ENCODE results near the gene REEP1.

The REEP1 gene, protein sequence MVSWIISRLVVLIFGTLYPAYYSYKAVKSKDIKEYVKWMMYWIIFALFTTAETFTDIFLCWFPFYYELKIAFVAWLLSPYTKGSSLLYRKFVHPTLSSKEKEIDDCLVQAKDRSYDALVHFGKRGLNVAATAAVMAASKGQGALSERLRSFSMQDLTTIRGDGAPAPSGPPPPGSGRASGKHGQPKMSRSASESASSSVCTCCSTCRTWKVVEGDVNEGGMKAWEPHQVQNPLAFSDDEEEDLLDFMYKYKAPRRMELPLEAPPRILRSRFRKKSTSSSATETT

DNA sequence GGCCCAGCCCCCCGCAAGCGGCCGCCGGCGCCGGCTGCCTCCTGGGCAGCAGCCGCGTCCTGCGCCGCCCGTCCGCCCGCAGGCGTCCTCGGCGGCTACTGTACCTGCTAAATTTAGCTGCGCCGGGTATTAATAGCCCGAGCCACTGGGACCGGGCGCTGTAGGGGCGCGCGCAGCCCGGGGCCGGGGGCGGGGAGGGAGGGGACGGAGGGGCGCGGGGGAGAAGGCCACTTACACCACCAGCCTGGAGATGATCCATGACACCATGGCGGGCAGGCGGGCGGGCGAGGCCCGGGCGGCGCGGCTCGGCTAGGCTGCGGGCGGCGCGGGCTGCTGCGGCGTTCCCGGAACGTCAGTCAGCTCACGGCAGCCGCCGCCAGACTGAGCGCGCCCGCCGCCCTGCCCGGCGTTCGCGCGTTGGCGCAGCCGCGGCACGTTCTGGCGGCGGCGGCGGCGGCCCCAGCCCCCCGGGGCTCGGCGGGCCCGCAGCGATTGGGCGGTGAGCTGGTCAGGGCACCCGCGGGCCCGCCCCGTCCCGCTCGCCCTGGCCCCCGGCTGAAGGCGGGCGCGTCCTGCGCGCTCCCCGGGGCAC, at the start of gene REEP1:
Gene REEP1 (minus strand): TSS at position 383 of the 592 bp plus-strand sequence. CDS start 116 bp downstream, at position 267.
- no peak for DNase-seq

DNA sequence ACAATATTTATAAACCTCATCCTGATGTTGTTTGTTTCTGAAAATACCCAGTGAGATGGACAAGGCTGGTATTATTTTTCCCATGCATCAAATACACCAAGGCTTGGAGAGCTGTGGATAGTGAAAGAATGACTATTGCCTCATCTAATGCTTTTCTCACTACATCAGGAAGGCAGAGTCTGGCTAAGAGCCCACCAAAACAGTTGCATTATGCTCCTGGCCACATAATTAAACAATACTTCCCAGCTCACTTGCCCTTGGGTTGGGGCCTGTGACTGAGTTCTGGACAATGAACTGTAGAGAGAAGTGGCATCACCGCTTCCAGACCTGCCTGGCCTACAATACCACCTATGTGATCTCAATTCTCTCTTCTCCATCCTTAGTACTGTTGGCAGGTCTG, 46.4 kb upstream of the REEP1 start:
- no peak for DNase-seq

DNA sequence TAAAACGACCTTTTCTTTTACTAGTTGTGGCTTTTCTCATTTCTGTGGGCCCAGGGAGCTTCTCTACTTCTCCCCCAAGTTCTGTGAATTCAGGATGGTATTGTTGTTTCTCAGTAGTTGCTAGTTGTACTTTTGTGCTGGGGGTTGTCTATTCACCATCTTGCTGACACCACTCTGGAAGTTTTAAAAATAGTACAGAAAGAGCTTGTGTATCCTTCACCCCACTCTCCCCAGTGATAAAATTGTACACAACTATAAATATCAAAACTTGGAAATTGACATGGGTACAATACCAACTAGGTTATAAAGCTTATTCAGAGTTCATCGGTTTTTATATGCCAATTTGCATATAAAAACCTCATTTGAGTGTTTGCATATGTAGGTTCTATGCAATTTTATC, 45.3 kb upstream of the REEP1 start:
- DNase-seq, result no peak

DNA sequence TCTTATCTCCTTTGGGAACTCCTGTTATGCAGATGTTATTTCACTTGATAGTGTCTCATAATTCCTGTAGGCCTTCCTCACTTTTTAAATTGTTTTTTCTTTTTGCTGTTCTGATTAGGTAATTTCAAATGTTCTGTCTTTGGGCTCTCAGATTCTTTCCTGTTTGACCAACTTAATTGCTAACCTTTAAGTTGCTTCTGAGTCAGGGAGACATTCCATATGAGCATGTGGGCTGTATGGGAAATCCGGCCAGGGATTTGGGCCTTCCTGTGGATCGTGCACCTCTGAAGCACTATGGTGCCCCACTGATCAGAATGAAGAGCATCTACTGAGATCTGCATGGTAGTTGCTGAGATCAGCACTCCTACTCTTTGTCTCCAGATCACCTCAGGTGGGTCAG, 44.7 kb upstream of the REEP1 start:
- DNase-seq, result no peak

DNA sequence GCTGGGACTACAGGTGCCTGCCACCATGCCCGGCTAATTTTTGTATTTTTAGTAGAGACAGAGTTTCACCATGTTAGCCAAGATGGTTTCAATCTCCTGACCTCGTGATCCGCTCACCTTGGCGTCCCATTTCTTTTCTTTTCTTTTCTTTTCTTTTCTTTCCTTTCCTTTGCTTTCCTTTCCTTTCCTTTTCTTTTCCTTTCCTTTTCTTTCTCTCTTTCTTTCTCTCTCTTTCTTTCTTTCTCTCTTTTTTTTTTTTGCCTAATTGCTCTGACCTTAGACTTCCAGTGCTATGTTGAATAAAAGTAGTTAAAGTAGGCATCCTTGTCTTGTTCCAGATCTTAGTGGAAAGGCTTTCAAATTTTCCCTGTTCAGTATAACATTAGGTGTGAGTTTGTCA, 41.0 kb upstream of the REEP1 start:
- no peak for DNase-seq

DNA sequence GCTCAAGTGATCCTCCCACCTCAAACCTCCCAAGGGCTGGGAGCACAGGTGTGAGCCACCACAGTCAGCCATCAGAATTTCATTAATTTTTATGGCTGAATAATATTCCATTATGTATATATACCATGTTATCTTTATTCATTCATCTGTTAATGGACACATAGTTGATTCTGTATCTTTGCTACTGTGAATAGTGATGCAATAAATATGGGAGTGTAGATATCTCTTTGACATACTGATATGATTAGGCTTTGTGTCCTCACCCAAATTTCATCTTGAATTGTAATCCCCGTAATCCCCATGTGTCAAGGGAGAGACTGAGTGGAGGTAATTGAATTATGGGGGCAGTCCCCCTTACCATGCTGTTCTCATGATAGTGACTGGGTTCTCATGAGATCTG, 38.2 kb upstream of the REEP1 start:
- no peak for DNase-seq

DNA sequence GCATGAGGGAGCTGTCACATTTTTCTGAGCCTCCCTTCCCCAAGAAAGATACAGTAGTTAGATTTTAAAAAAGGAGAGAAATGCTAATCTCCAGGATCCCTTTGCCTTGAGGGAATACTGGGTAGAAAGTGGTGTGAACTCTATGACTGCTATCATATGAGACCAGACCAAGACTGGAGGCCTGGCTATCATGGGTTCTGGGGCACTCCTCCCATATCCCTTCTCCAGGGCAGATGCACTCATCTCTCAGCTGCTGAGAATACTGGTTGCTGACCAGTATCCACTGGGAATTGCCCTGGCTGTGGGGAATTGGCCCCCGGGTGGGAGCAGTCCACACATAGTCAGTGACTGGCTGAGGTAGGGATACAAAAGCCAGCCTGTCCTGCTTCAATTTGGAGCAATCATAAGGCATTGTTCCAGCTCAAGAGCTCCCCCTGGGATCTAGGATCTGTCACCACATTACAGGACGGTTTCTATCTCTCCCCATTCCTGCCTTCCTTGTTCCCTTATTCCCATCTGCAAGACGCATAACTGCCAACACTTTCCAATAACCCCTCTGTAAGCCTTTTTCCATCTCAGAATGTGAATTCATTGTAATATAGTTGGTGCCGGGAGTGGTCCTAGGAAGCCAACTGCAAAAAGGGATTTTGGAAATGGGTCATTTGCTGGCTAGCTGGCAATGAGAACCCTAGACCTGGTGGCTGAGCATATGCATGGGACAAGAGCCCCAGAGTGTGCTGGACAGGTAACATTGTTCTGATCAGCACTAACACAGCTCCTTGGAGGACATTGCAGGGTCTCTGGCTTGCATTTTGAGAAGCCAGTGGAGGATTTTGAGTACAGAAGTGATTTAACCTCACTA, 35.4 kb upstream of the REEP1 start:
- DNase-seq, result peak; percentile 41

DNA sequence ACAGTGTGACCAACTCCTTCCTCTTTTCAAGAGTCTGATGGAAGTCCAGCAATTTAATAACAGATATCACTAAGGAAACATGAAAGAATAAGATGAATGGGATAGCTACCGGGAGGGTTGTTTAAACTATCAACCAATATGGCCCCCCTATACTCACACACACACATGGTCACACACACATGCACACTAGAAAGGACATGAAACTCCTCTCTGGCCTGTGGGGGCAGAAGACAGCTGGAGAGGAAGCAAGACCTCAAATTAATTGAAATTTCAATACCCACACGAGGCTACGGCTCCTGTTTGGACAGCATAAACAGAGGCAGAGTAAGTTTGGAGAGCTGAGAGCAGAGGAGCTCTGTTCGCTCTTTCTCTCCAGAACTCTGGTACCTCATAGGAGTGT, 34.7 kb upstream of the REEP1 start:
- no peak for DNase-seq

DNA sequence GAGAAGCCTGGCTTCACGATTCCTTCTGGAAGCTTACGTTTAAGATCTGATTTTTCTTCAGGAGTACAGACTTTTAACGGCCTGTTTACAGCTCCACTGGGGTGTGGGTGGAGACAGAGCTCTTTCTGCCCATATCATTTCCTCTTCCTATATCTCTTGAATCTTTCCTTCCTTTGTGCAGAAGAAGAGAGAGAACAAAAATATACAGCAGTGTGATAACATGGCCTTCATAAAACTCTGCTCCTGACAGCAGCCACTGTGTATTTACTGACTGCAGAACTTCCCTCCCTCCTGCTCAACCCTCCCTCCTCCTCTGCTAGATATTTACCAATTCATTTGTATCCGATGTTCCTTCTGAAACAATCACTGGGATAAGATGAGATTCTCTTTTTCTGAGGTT, 34.1 kb upstream of the REEP1 start:
- no peak for DNase-seq

DNA sequence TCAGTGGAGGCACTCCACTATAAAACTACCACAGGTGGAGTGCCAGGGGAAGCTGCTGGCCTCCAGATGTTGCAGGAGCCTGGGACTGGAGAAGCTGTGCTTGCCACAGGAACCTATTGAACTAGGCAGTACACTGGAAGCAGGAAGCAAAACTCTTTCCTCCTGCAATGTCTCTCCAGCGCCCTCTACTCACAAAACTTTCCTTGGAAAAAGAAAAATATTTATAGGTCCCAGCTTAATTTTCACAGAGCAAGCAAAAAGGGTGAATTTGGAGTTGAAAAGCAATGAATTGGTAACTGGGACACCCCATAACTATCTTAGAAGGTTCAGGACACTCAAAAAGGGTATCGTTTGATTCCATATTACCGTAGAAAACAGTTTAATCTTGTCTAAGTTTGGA, 33.2 kb upstream of the REEP1 start:
- no peak for DNase-seq

DNA sequence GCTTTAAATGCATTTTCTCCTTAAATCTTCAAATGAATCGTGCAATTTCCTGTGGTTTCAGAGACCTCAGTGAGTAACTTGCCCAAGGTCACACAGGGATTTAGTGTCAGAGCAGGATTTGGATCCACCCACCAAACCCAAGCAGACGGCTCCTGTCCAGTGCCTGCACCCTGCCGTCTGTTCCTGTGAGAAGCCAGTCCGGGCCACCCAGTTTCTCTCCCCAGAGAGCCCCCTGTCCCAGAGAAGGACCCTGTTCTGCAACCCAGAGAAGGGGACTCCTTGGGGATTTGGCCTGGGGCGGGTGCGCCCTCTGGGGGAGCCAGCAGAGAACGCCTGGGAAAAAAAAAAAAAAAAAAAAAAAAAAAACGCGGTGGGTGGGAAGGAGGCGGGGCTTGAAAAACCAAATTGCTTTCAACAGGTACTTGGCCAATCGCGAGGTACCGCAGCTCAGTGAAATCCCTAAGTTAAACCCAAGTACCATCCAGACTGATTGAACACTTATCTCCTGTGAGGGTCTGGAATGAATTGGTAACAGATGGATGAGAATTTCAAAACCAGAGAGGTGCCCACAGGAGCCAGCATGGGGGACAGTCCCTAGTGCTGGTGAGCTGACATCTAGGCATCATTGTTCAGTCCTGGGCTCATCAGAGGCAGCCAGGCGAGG, 30.9 kb upstream of the REEP1 start:
- peak; percentile 26 for DNase-seq

DNA sequence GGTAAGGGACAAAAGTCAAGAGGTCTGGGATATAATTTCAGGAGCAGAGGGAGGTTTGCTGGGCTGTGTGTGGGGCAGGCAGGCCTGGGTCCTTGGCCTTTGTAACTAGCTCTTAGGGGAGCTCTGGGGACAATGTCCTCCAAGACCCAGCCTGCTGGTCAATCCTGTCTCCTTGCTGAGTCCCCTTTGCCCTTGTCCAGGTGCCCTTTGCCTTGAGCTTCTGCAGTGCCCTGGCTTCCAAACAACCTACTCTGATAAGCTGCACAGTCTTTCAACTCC, 30.0 kb upstream of the REEP1 start:
- DNase-seq, result no peak

DNA sequence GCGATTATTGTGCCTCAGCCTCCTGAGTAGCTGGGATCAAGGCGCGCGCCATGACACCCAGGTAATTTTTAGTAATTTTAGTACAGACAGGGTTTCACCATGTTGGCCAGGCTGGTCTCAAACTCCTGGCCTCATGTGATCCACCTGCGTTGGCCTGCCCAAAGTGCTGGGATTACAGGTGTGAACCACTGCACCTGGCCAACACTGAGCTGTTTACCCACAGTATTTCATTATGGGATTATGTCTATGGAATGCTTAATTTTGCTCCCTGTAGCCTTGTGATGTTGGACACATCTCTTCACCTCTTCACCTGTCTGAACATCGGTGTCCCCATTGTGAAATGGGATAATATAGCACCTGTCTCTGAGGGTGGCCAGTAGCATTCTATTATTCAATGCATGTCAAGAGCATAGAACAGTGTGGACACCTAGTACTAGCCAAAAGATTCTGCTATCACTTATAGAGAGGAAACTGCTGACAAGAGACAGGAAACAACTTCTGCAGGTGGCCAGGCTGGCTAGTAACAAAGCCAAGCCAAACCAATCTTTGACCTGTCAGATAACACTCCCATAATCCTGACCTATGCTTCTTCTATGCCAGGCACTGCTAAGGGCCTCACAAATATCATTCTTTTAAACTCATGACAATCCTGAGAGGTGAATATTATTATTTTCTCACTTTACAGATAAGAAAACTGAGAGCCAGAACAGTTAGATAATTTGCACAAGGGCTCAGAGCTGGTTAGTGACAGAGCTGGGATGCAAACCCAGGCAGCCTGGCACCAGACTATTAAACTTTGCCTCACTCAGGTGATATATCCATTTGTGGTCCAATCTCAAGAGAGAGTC, 29.4 kb upstream of the REEP1 start:
- DNase-seq, result no peak

DNA sequence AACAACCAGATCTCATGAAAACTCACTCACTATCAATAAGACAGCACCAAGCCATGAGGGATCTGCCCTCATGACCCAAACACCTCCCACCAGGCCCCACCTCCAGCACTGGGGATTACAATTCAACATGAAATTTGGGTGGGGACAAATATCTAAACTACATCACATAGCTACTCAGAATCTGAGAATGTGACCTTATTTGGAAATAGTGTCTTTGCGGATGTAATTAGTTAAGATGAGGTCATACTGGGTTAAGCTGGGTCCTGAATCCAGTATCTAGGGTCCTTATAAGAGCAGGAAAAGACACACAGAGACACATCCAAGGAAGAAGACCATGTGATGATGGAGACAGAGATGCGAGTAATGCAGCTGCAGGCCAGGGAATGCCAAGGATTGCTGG, 27.5 kb upstream of the REEP1 start:
- DNase-seq, result no peak

DNA sequence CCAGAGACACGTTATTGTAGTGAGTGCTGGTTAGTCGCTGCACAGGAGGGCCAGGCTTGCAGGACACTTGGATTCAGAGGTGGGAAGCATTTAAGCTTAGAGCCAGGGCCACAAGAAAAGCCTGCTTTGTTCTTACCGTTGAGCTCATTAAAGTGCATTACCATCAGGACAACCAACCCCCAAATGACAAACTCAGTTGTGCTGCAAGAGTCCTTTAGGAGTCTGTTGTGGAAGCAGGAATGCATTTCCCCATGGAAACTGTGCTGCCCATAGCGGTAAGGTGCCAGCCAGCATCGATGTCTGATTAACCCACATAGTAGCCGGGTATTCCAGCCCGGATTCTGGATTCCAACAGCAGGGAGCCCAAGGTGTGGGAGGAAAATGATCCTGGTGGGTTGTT, 23.4 kb upstream of the REEP1 start:
- DNase-seq, result no peak

DNA sequence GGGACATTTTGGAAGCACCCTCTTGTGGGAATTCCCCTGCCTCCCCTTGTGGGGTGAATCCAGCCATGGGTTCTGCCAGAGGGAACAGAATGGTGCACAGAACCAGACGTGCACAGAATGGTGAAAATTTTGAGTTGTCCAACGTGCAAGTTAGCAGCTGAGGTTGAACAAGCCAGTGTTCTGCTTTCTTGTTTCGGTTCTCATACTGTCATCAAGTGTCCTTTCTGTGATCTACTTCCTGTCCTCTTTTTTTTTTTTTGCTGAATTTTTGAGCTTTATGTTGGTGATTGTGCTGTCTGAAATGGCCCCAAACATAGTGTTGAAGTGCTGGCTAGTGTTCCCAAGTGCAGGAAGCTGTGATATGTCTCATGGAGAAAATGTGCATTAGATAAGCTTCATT, 21.5 kb upstream of the REEP1 start:
- no peak for DNase-seq

DNA sequence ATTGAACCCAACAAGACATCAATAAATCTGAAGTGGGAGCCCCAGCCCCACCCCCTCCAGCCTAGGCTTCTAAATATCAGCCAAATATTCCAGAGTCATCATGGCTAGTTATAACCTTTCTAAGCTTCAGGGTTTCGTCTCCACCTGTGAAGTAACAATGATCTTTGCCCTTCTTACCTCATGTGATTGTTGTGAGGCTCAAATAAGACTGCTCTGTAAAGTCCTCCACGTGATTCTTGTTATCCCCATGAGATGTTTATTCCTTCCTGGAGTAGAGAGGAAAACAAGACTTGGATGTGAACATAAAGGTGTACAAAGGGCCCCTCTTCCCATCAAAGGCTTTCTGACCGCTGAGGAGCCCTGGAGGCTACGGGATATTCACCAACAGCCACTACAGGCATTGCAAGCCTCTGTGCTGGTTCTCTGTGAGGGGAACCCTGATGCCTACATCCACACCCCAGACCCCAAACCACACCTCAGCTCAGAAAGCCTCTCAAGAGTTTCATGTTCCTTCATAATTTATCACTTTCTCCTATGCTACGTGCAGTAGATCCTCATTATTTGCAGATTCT, 20.1 kb upstream of the REEP1 start:
- DNase-seq, result no peak

DNA sequence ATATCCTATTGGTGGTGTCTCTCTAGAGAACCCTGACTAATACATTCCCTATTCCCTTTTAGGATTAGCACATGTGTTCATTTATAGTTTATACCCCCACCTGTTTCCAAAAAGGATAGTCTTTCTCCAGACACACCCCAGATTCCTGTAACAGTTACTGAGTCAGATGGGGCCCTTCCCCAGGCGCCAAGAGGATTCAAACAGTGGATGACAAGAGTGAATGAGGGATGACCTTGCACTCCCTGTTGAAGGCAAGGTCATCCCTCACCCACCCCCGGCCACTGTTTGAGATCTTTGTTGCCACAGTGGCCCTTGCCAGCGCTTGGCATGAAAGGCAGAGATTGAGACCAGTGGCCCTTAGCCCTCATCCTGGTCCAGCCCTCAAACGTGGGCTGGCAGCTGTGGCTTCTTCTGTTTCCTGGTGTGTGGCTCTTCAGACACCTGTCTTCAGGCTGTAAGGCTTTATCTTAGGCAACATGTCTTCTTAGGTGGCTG, 15.3 kb upstream of the REEP1 start:
- DNase-seq, result no peak

DNA sequence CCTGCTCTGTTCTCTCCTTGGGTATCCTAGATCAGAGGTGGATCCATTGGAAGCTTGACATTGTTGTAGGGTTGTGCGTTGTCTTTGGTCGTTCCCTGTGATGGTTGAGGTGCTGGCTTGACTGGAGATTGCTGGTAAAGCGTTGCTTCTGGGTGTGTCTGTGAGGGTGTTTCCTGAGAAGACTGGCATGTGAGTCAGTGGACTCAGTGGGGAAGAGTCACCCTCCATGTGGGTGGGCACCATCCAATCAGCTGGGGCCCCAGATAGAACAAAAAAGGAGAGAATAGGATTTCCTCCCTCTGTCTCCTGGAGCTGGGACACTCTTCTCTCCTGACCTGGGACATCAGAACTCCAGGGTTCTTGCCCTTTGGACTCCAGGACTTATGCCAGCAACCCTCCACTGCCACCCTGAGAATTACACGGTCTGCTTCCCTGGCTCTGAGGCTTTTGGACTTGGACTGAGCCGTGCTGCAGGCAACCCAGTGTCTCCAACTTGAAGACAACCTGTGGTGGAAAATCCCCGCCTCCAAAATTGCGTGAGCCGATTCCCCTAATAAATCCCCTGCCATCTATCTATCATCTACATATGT, 14.8 kb upstream of the REEP1 start:
- no peak for DNase-seq

DNA sequence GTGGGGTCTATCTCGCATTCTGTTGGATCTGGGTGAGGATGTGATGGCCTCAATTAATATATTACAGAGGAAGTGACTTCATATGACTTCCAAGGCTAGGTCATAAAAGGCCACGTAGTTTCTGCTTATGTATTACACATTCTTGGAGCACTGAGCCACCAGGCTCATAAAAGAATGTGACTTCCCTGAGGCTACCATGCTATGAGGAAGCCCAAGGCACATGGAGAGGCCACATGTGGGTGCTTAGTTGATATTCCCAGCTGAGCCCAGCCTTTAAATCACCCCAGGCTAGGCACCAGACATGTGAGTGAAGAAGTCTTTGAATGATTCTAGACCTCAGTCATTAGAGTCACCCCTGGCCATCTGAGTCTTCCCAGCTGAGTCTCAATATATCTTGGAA, 13.3 kb upstream of the REEP1 start:
- DNase-seq, result no peak

DNA sequence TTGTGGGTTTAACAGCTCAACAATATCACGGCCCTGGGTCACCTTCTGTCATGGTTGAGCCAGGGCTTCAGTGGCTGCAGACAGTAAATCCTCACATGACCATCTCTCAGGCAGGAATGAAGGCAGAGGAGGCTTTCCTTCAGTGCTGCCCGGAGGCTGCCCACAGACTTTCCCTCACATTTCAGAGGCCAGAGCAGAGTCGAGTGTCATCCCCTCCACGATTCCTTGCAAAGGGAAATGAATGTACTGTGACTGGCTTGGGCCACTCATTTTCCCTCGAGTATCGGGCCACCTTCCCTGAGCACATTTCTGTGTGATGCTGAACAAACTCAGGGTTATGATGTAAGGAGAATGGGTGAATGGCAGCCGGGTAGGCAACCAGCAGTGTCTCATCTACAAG, 10.0 kb upstream of the REEP1 start:
- no peak for DNase-seq
